A673 (cell line): ENCODE measurements around the gene BRWD1.
"Not testable (repeated sequence)": the region's sequence is repeated elsewhere in the genome, so short reads cannot be mapped to it uniquely, and the experiment has no call there.

Experiments
- CTCF ChIP-seq: fragments of 300-800, 200-600 bp; sonication (generic); conservative IDR thresholded peaks from 2 replicates; pipeline ENCODE4 v1.5.1; 2017; ENCODE audit warnings: low read depth, mild to moderate bottlenecking, antibody characterized with exemption, low read length, moderate library complexity, mixed read lengths
- EZH2 ChIP-seq: fragments of 200-600 bp; sonication (generic); IDR thresholded peaks from 2 replicates; pipeline ENCODE4 v1.6.1; 2017; ENCODE audit warnings: borderline replicate concordance, low read depth, mild to moderate bottlenecking, mixed read lengths, antibody characterized with exemption, low read length; ENCODE audit not compliant: poor library complexity, severe bottlenecking

GRCh38 chr21:39136138-39136537, 177.3 kb downstream of the BRWD1 start:
- TF ChIP-seq CTCF, result peak; percentile 46
- TF ChIP-seq EZH2, result not testable (repeated sequence)
